Type B pancreatic cell (in vitro differentiated cells): ENCODE measurements around the gene DRC3. TPM values are rescaled to one million over a fixed set of nuclear protein-coding genes. Genes with fewer than 3 reads are reported as not detected.
A peak's percentile ranks its signal among the peaks of the same experiment; 100 is the strongest.

Experiments used
- DNase-seq: peaks from one replicate; pipeline ENCODE4 v3.0.0; 2021; ENCODE audit warnings: mixed read lengths; ENCODE audit not compliant: unreplicated experiment; ENCODE audit errors: extremely low spot score
- H3K27ac Mint-ChIP-seq: 2 replicates; pipeline ENCODE4 v1.8.0; 2021; ENCODE audit warnings: mild to moderate bottlenecking, mixed read lengths
- H3K27me3 Mint-ChIP-seq: 2 replicates; pipeline ENCODE4 v1.8.0; 2021; ENCODE audit warnings: mixed read lengths
- H3K36me3 Mint-ChIP-seq: 2 replicates; pipeline ENCODE4 v1.8.0; 2021; ENCODE audit warnings: mixed read lengths
- H3K4me1 Mint-ChIP-seq: one replicate; pipeline ENCODE4 v1.8.0; 2021; ENCODE audit warnings: mixed read lengths; ENCODE audit not compliant: unreplicated experiment
- H3K4me3 Mint-ChIP-seq: 2 replicates; pipeline ENCODE4 v1.8.0; 2021; ENCODE audit warnings: mild to moderate bottlenecking, mixed read lengths
- H3K9me3 Mint-ChIP-seq: 2 replicates; pipeline ENCODE4 v1.8.0; 2021; ENCODE audit warnings: mixed read lengths
- CTCF ChIP-seq: fragments of 200-600 bp; sonication (generic); conservative IDR thresholded peaks from 2 replicates; pipeline ENCODE4 v1.5.0; 2021; ENCODE audit warnings: antibody characterized with exemption, mild to moderate bottlenecking
- total RNA-seq: library from RNA; stranded (reverse); gene quantifications from 2 replicates; pipeline ENCODE4 v1.2.1, GENCODE V29; 2021; ENCODE audit warnings: low replicate concordance

The DRC3 gene
- total RNA-seq, 1 donor from 2014 or later = 8.9 TPM

DNA sequence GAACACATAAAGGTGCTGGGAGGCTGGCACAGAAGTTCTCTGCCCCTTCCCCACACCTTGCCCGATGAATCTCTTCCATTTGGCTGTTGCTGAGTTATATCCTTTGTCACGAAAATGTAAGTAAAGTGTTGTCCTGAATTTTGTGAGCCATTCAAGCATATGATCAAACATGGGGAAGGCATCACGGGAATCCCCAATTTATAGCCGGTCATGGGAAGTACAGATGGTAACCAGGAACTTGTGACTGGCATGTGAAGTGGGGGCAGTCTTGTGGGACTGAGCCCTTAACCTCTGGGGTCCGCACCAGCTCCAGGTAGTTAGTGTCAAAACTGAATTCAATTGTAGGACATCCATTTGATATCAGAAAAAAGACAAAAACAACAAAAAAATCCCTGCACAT lies 13.7 kb upstream of the DRC3 start:
- Mint-ChIP-seq H3K36me3 (peaks cover 14% of the 10 kb centered on the region), H3K9me3 (no peaks in the 10 kb centered on the region), H3K27ac (peak overlapping the region; percentile 86), H3K4me1 (peaks cover 37% of the 10 kb centered on the region), H3K27me3 (no peaks in the 10 kb centered on the region), H3K4me3 (no peak overlapping the region)
- DNase-seq = no peak
- no peak for TF ChIP-seq CTCF

DNA sequence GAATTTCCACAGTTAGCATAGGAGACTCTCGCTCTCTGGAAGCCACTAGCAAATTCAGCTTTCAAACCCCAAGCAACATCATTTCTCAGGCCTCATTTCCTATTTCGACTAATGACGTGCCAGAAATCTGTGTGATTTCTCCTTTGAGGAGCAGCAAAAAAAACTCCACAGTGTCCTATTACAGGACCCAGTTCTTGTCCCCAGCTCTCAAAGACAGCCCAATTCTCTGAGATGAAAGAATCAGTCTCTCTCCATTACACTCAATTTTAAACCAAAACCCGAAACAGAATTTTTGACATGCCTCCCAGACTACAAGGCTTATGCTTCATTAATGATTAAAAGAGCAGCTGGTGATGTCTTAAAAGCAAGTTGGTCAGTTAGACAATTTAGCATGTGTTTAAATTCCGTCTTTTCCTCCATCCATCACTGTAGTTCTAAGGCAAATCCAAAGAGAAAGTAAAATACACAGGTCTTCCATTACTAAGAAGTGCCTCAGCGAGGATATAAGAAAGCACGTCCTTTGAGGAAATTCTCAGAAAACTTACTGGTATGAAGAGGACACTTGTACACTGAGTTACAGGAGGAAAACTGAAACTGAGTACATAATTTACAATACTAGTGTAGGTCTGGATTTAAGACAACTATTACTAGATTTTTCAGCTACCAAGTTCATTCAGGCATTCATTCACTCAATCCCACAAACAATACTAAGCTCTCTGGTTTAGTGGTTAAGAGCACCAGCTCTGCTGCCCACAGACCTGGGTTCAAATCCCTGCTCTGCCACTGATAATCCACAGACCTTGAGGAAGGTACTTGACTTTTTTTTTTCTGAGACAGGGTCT lies 12.9 kb upstream of the DRC3 start:
- no peak for TF ChIP-seq CTCF
- no peak for DNase-seq
- H3K36me3 Mint-ChIP-seq = peaks cover 12% of the 10 kb centered on the region
- no peaks in the 10 kb centered on the region for H3K27me3 Mint-ChIP-seq
- peaks cover 38% of the 10 kb centered on the region for H3K4me1 Mint-ChIP-seq
- H3K27ac Mint-ChIP-seq = peak overlapping the region; percentile 86
- no peaks in the 10 kb centered on the region for H3K9me3 Mint-ChIP-seq
- H3K4me3 Mint-ChIP-seq = peak overlapping the region; percentile 71

DNA sequence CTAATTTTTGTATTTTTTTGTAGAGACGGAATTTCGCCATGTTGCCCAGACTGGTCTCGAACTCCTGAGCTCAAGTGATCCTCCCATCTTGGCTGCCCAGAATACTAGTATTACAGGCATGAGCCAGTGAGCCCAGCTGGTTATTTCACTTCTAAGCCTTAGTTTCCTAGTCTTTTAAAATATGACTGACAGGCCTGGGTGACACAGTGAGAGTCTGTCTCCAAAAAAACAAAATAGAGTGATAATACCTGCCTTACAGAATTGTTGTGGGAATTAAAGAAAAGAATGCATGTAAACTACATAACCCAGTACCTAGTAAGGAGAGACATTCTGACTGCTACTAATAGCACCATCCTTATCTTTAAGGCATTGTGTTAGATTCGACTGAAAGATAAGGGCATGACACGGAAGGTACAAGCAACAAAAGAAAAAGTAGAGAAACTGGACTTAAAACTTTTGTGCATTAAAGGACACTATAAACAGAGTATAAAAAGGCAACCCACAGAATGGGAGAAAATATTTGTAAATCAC lies 12.1 kb upstream of the DRC3 start:
- Mint-ChIP-seq H3K4me1 (peaks cover 45% of the 10 kb centered on the region), H3K27me3 (no peaks in the 10 kb centered on the region), H3K27ac (peak overlapping the region; percentile 86), H3K9me3 (no peaks in the 10 kb centered on the region), H3K4me3 (peak overlapping the region; percentile 53), H3K36me3 (peaks cover 14% of the 10 kb centered on the region)
- no peak for TF ChIP-seq CTCF
- no peak for DNase-seq

GRCh38 chr17:17963066-17963465 lies 9.6 kb upstream of the DRC3 start:
- Mint-ChIP-seq H3K27me3 (no peaks in the 10 kb centered on the region), H3K27ac (peak overlapping the region; percentile 75), H3K9me3 (no peaks in the 10 kb centered on the region), H3K36me3 (peaks cover 8% of the 10 kb centered on the region), H3K4me1 (peaks cover 53% of the 10 kb centered on the region), H3K4me3 (peak overlapping the region; percentile 15)
- no peak for DNase-seq
- no peak for TF ChIP-seq CTCF

GRCh38 chr17:17963694-17964436 lies 8.8 kb upstream of the DRC3 start:
- Mint-ChIP-seq H3K36me3 (peaks cover 8% of the 10 kb centered on the region), H3K9me3 (no peaks in the 10 kb centered on the region), H3K27me3 (no peaks in the 10 kb centered on the region), H3K4me3 (peak overlapping the region; percentile 21), H3K27ac (peak overlapping the region; percentile 75), H3K4me1 (peaks cover 45% of the 10 kb centered on the region)
- DNase-seq = no peak
- TF ChIP-seq CTCF = no peak
